Neural progenitor cell (in vitro differentiated cells): ENCODE results near the gene TMEM247. TPM values are rescaled to one million over a fixed set of nuclear protein-coding genes. Genes with fewer than 3 reads are reported as not detected.

Experiments used
- DNase-seq: peaks from one replicate; pipeline ENCODE4 v3.0.0-alpha.2; 2016; ENCODE audit warnings: low spot score
- H2AFZ ChIP-seq: fragments of 200-600 bp; sonication (generic); replicated peaks from 2 replicates; pipeline ENCODE4 v1.6.1; 2016; ENCODE audit warnings: antibody characterized with exemption
- H3F3A ChIP-seq: fragments of 200-600 bp; sonication (generic); 2 replicates; pipeline ENCODE4 v1.6.1; 2016; ENCODE audit warnings: antibody characterized with exemption, low read depth
- H3K27ac ChIP-seq: fragments of 200-600 bp; sonication (generic); 2 replicates; pipeline ENCODE4 v1.5.1; 2016; ENCODE audit warnings: mild to moderate bottlenecking
- H3K27me3 ChIP-seq: fragments of 200-600 bp; sonication (generic); 2 replicates; pipeline ENCODE4 v1.6.1; 2016; ENCODE audit warnings: mild to moderate bottlenecking, moderate library complexity
- H3K36me3 ChIP-seq: fragments of 200-600 bp; sonication (generic); 2 replicates; pipeline ENCODE4 v1.5.1; 2016
- H3K4me1 ChIP-seq: fragments of 200-600 bp; sonication (generic); 2 replicates; pipeline ENCODE4 v1.6.1; 2016; ENCODE audit warnings: mixed run types
- H3K4me2 ChIP-seq: fragments of 200-600 bp; sonication (generic); 2 replicates; pipeline ENCODE4 v1.6.1; 2016
- H3K4me3 ChIP-seq: fragments of 200-600 bp; sonication (generic); 2 replicates; pipeline ENCODE4 v1.5.1; 2016
- H3K79me2 ChIP-seq: fragments of 200-600 bp; sonication (generic); 2 replicates; pipeline ENCODE4 v1.6.1; 2016; ENCODE audit warnings: low read depth
- H3K9ac ChIP-seq: fragments of 200-600 bp; sonication (generic); 2 replicates; pipeline ENCODE4 v1.6.1; 2016
- H3K9me3 ChIP-seq: fragments of 200-600 bp; sonication (generic); 2 replicates; pipeline ENCODE4 v1.5.1; 2016; ENCODE audit warnings: low read depth
- H4K20me1 ChIP-seq: fragments of 200-600 bp; sonication (generic); 2 replicates; pipeline ENCODE4 v1.6.1; 2016; ENCODE audit warnings: low read depth
- H3K27ac Mint-ChIP-seq: 3 replicates; pipeline ENCODE4 v1.8.0; 2021; ENCODE audit warnings: mixed read lengths
- H3K27me3 Mint-ChIP-seq: 2 replicates; pipeline ENCODE4 v1.8.0; 2022; ENCODE audit warnings: low read depth, mild to moderate bottlenecking, inconsistent platforms, moderate library complexity, mixed read lengths; ENCODE audit not compliant: insufficient read depth
- H3K36me3 Mint-ChIP-seq: 3 replicates; pipeline ENCODE4 v1.8.0; 2021; ENCODE audit warnings: mixed read lengths
- H3K4me1 Mint-ChIP-seq: 3 replicates; pipeline ENCODE4 v1.8.0; 2021; ENCODE audit warnings: mixed read lengths
- H3K4me3 Mint-ChIP-seq: 3 replicates; pipeline ENCODE4 v1.8.0; 2021; ENCODE audit warnings: mild to moderate bottlenecking, moderate library complexity, mixed read lengths
- H3K9me3 Mint-ChIP-seq: 3 replicates; pipeline ENCODE4 v1.8.0; 2020; ENCODE audit warnings: mixed read lengths
- CTCF ChIP-seq: fragments of 200-600 bp; sonication (generic); IDR thresholded peaks from 2 replicates; pipeline ENCODE4 v1.5.1; 2017; ENCODE audit warnings: antibody characterized with exemption, mild to moderate bottlenecking
- EZH2 ChIP-seq: fragments of 200-600 bp; sonication (generic); IDR thresholded peaks from 2 replicates; pipeline ENCODE4 v1.6.1; 2017; ENCODE audit warnings: antibody characterized with exemption, mild to moderate bottlenecking, moderate library complexity
- EZH2phosphoT487 ChIP-seq: fragments of 200-600 bp; sonication (generic); IDR thresholded peaks from 2 replicates; pipeline ENCODE4 v1.6.1; 2017; ENCODE audit warnings: antibody characterized with exemption
- total RNA-seq: library from RNA; depleted of rRNA; stranded (reverse); fragments of >200 nt; gene quantifications from 2 replicates; pipeline ENCODE4 v1.2.3, GENCODE V29; 2015; ENCODE audit warnings: low replicate concordance

The TMEM247 gene
- total RNA-seq, 1 donor from 2014 or later = not detected

- TF ChIP-seq CTCF (no peak), EZH2phosphoT487 (no peak), EZH2 (no peak)
- no peaks in the 10 kb centered on the region for H3K27me3 Mint-ChIP-seq
- peaks cover under 1% of the 10 kb centered on the region for H3K4me1 Mint-ChIP-seq
- no peak overlapping the region for H3K27ac ChIP-seq
- no peaks in the 10 kb centered on the region for H3K9me3 ChIP-seq
- H2AFZ ChIP-seq = no peak overlapping the region
- peaks cover 4% of the 10 kb centered on the region for H3K9me3 Mint-ChIP-seq
- H3K36me3 ChIP-seq = no peaks in the 10 kb centered on the region
- H3K9ac ChIP-seq = no peak overlapping the region
- no peaks in the 10 kb centered on the region for H3K4me1 ChIP-seq
- H3K79me2 ChIP-seq = no peaks in the 10 kb centered on the region
- no peak overlapping the region for H3K27ac Mint-ChIP-seq
- DNase-seq = no peak
- no peaks in the 10 kb centered on the region for H3K36me3 Mint-ChIP-seq
- H3K4me3 ChIP-seq = no peak overlapping the region
- no peaks in the 10 kb centered on the region for H4K20me1 ChIP-seq
- no peak overlapping the region for H3K4me3 Mint-ChIP-seq
- no peaks in the 10 kb centered on the region for H3K27me3 ChIP-seq
- no peaks in the 10 kb centered on the region for H3F3A ChIP-seq
- no peak overlapping the region for H3K4me2 ChIP-seq
These were observed 9.7 kb upstream of the TMEM247 start for GRCh38 chr2:46469700-46470099.

- Histone ChIP-seq H3K9ac (no peak overlapping the region), H3K27ac (no peak overlapping the region), H3K4me3 (no peak overlapping the region), H3F3A (no peaks in the 10 kb centered on the region), H2AFZ (no peak overlapping the region), H3K36me3 (no peaks in the 10 kb centered on the region), H3K27me3 (no peaks in the 10 kb centered on the region), H3K79me2 (no peaks in the 10 kb centered on the region), H3K9me3 (no peaks in the 10 kb centered on the region), H3K4me1 (no peaks in the 10 kb centered on the region), H3K4me2 (no peak overlapping the region), H4K20me1 (no peaks in the 10 kb centered on the region)
- Mint-ChIP-seq H3K27ac (no peak overlapping the region), H3K27me3 (no peaks in the 10 kb centered on the region), H3K4me3 (no peak overlapping the region), H3K4me1 (no peaks in the 10 kb centered on the region), H3K9me3 (peaks cover 9% of the 10 kb centered on the region), H3K36me3 (no peaks in the 10 kb centered on the region)
- no peak for DNase-seq
- TF ChIP-seq CTCF (no peak), EZH2 (no peak), EZH2phosphoT487 (no peak)
These were observed 9.2 kb upstream of the TMEM247 start for GRCh38 chr2:46470114-46470628.

GRCh38 chr2:46471019-46471583, 8.3 kb upstream of the TMEM247 start:
- H3K4me3 ChIP-seq = no peak overlapping the region
- no peaks in the 10 kb centered on the region for H3K27me3 ChIP-seq
- H3F3A ChIP-seq = no peaks in the 10 kb centered on the region
- Mint-ChIP-seq H3K4me1 (no peaks in the 10 kb centered on the region), H3K9me3 (peaks cover 11% of the 10 kb centered on the region), H3K27ac (no peak overlapping the region), H3K4me3 (no peak overlapping the region), H3K27me3 (no peaks in the 10 kb centered on the region), H3K36me3 (no peaks in the 10 kb centered on the region)
- H3K27ac ChIP-seq = no peak overlapping the region
- DNase-seq = no peak
- H3K9me3 ChIP-seq = no peaks in the 10 kb centered on the region
- H4K20me1 ChIP-seq = no peaks in the 10 kb centered on the region
- no peaks in the 10 kb centered on the region for H3K4me1 ChIP-seq
- no peak for TF ChIP-seq EZH2
- TF ChIP-seq CTCF = no peak
- TF ChIP-seq EZH2phosphoT487 = no peak
- H3K9ac ChIP-seq = no peak overlapping the region
- H2AFZ ChIP-seq = no peak overlapping the region
- no peak overlapping the region for H3K4me2 ChIP-seq
- H3K36me3 ChIP-seq = no peaks in the 10 kb centered on the region
- H3K79me2 ChIP-seq = no peaks in the 10 kb centered on the region
